Measurements from ENCODE around the gene SDR39U1.

Gene SDR39U1

GRCh38 chr14:24434036-24434435 is 8.5 kb downstream of the SDR39U1 start:
- Histone ChIP-seq H3K9me3 (ENCODE audit: control insufficient read depth, low read length) (no peaks in the 10 kb centered on the region), H3K4me3 (ENCODE audit: low read length) (no peak overlapping the region), H3K27me3 (replicated peaks; ENCODE audit: control insufficient read depth, insufficient read depth, low read length) (no peaks in the 10 kb centered on the region), H3K9ac (ENCODE audit: low read length) (no peak overlapping the region), H3K36me3 (ENCODE audit: control insufficient read depth, insufficient read depth, low read length, severe bottlenecking) (peaks cover 51% of the 10 kb centered on the region), H3K4me1 (ENCODE audit: control insufficient read depth, insufficient read depth, low read length) (peaks cover 54% of the 10 kb centered on the region)
- DNase-seq (ENCODE audit: low read depth): no peak

GRCh38 chr14:24432259-24433131 is 10.1 kb downstream of the SDR39U1 start:
- Histone ChIP-seq H3K9ac (ENCODE audit: low read length) (peak overlapping the region; percentile 96), H3K27me3 (replicated peaks; ENCODE audit: control insufficient read depth, insufficient read depth, low read length) (no peaks in the 10 kb centered on the region), H3K36me3 (ENCODE audit: control insufficient read depth, insufficient read depth, low read length, severe bottlenecking) (peaks cover 36% of the 10 kb centered on the region), H3K9me3 (ENCODE audit: control insufficient read depth, low read length) (no peaks in the 10 kb centered on the region), H3K4me3 (ENCODE audit: low read length) (peak overlapping the region; percentile 95), H3K4me1 (ENCODE audit: control insufficient read depth, insufficient read depth, low read length) (peaks cover 56% of the 10 kb centered on the region)
- no peak for DNase-seq (ENCODE audit: low read depth)

GRCh38 chr14:24431569-24432258 is 10.9 kb downstream of the SDR39U1 start:
- H3K4me1 ChIP-seq (ENCODE audit: control insufficient read depth, insufficient read depth, low read length): peaks cover 50% of the 10 kb centered on the region
- H3K9ac ChIP-seq (ENCODE audit: low read length): peak overlapping the region; percentile 96
- H3K27me3 ChIP-seq (replicated peaks; ENCODE audit: control insufficient read depth, insufficient read depth, low read length): no peaks in the 10 kb centered on the region
- no peaks in the 10 kb centered on the region for H3K9me3 ChIP-seq (ENCODE audit: control insufficient read depth, low read length)
- H3K36me3 ChIP-seq (ENCODE audit: control insufficient read depth, insufficient read depth, low read length, severe bottlenecking): peaks cover 29% of the 10 kb centered on the region
- peak overlapping the region; percentile 95 for H3K4me3 ChIP-seq (ENCODE audit: low read length)
- peak; percentile 97 for DNase-seq (ENCODE audit: low read depth)

- peaks cover 47% of the 10 kb centered on the region for H3K4me1 ChIP-seq (ENCODE audit: control insufficient read depth, insufficient read depth, low read length)
- H3K9ac ChIP-seq (ENCODE audit: low read length): peak overlapping the region; percentile 96
- peaks cover 22% of the 10 kb centered on the region for H3K36me3 ChIP-seq (ENCODE audit: control insufficient read depth, insufficient read depth, low read length, severe bottlenecking)
- H3K9me3 ChIP-seq (ENCODE audit: control insufficient read depth, low read length): no peaks in the 10 kb centered on the region
- peak; percentile 77 for DNase-seq (ENCODE audit: low read depth)
- no peaks in the 10 kb centered on the region for H3K27me3 ChIP-seq (replicated peaks; ENCODE audit: control insufficient read depth, insufficient read depth, low read length)
- H3K4me3 ChIP-seq (ENCODE audit: low read length): peak overlapping the region; percentile 95
These were observed 11.7 kb downstream of the SDR39U1 start for GRCh38 chr14:24430682-24431568.

- H3K27me3 ChIP-seq (replicated peaks; ENCODE audit: control insufficient read depth, insufficient read depth, low read length): no peaks in the 10 kb centered on the region
- H3K4me1 ChIP-seq (ENCODE audit: control insufficient read depth, insufficient read depth, low read length): peaks cover 50% of the 10 kb centered on the region
- peak overlapping the region; percentile 96 for H3K9ac ChIP-seq (ENCODE audit: low read length)
- H3K36me3 ChIP-seq (ENCODE audit: control insufficient read depth, insufficient read depth, low read length, severe bottlenecking): peaks cover 21% of the 10 kb centered on the region
- peak; percentile 91 for DNase-seq (ENCODE audit: low read depth)
- H3K4me3 ChIP-seq (ENCODE audit: low read length): peak overlapping the region; percentile 95
- no peaks in the 10 kb centered on the region for H3K9me3 ChIP-seq (ENCODE audit: control insufficient read depth, low read length)
These were observed 12.4 kb downstream of the SDR39U1 start for GRCh38 chr14:24430143-24430681.

GRCh38 chr14:24429395-24430142 is 13.0 kb downstream of the SDR39U1 start, which contains the start of the genes CBLN3 and KHNYN:
CBLN3 (minus strand) TSS chr14:24429668; CDS start chr14:24429054, 614 bp downstream.
KHNYN (plus strand) TSS chr14:24429954; CDS start chr14:24430731, 777 bp downstream.
- Histone ChIP-seq H3K4me3 (ENCODE audit: low read length) (peak within 1 kb of the TSS; percentile 95), H3K36me3 (ENCODE audit: control insufficient read depth, insufficient read depth, low read length, severe bottlenecking) (peaks cover 21% of the 10 kb centered on the region), H3K27me3 (replicated peaks; ENCODE audit: control insufficient read depth, insufficient read depth, low read length) (no peaks in the 10 kb centered on the region), H3K9me3 (ENCODE audit: control insufficient read depth, low read length) (no peaks in the 10 kb centered on the region), H3K9ac (ENCODE audit: low read length) (peak within 1 kb of the TSS; percentile 96), H3K4me1 (ENCODE audit: control insufficient read depth, insufficient read depth, low read length) (peaks cover 56% of the 10 kb centered on the region)
- DNase-seq (ENCODE audit: low read depth): peak; percentile 99

GRCh38 chr14:24428628-24429394 is 13.8 kb downstream of the SDR39U1 start:
- H3K27me3 ChIP-seq (replicated peaks; ENCODE audit: control insufficient read depth, insufficient read depth, low read length): no peaks in the 10 kb centered on the region
- no peak for DNase-seq (ENCODE audit: low read depth)
- peak overlapping the region; percentile 96 for H3K9ac ChIP-seq (ENCODE audit: low read length)
- peaks cover 16% of the 10 kb centered on the region for H3K36me3 ChIP-seq (ENCODE audit: control insufficient read depth, insufficient read depth, low read length, severe bottlenecking)
- H3K4me3 ChIP-seq (ENCODE audit: low read length): peak overlapping the region; percentile 95
- peaks cover 56% of the 10 kb centered on the region for H3K4me1 ChIP-seq (ENCODE audit: control insufficient read depth, insufficient read depth, low read length)
- H3K9me3 ChIP-seq (ENCODE audit: control insufficient read depth, low read length): no peaks in the 10 kb centered on the region

- no peak for DNase-seq (ENCODE audit: low read depth)
- Histone ChIP-seq H3K9me3 (ENCODE audit: control insufficient read depth, low read length) (no peaks in the 10 kb centered on the region), H3K27me3 (replicated peaks; ENCODE audit: control insufficient read depth, insufficient read depth, low read length) (no peaks in the 10 kb centered on the region), H3K36me3 (ENCODE audit: control insufficient read depth, insufficient read depth, low read length, severe bottlenecking) (peaks cover 6% of the 10 kb centered on the region), H3K4me1 (ENCODE audit: control insufficient read depth, insufficient read depth, low read length) (peaks cover 46% of the 10 kb centered on the region), H3K9ac (ENCODE audit: low read length) (no peak overlapping the region), H3K4me3 (ENCODE audit: low read length) (no peak overlapping the region)
These were observed 14.8 kb downstream of the SDR39U1 start for GRCh38 chr14:24427537-24428508.

- H3K9ac ChIP-seq (ENCODE audit: low read length): no peak overlapping the region
- H3K4me1 ChIP-seq (ENCODE audit: control insufficient read depth, insufficient read depth, low read length): peaks cover 38% of the 10 kb centered on the region
- H3K36me3 ChIP-seq (ENCODE audit: control insufficient read depth, insufficient read depth, low read length, severe bottlenecking): no peaks in the 10 kb centered on the region
- no peak for DNase-seq (ENCODE audit: low read depth)
- H3K9me3 ChIP-seq (ENCODE audit: control insufficient read depth, low read length): no peaks in the 10 kb centered on the region
- H3K4me3 ChIP-seq (ENCODE audit: low read length): no peak overlapping the region
- H3K27me3 ChIP-seq (replicated peaks; ENCODE audit: control insufficient read depth, insufficient read depth, low read length): no peaks in the 10 kb centered on the region
These were observed 15.6 kb downstream of the SDR39U1 start for GRCh38 chr14:24426912-24427536.
